ENCODE measurements around the gene LRRC3B.

LRRC3B gene

DNA sequence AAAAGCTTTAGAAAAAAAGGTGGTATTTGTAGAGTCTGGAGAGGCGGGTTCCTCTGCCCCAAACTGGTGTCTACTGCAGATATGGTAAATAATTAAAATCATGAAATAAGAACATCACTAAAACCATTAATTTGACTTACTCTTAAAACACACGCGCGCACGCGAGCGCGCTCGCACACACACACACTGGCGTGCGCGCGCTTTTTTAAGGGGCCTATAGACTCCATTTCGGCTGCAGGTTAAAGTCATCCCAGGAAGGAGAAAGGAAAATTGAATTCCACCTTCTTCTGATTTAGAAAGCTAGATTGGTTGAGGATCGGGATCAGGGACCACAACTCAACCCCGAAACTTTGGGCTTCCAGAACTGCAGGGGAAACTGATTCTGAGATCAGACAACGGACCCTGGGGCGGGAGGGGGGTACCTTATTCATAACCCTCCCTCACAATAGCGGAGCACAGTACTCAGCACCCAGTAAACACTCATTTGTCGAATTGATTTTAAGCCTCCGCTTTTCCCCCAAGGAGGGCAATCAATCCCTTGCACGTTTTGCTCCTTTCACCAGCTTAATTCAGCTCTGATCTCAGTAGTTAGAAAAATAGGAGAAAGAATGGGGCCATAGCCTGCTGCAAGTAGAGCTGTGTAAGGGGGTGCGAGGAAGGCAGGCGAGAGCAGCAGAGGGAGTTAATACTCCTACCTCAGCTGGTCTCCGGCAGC is 509 bp upstream of the LRRC3B start:
- peaks cover 33% of the 10 kb centered on the region for H3K27me3 Mint-ChIP-seq (ENCODE audit: low read depth)
- no peaks in the 10 kb centered on the region for H3K9me3 Mint-ChIP-seq
- no peaks in the 10 kb centered on the region for H3K36me3 Mint-ChIP-seq (ENCODE audit: low read depth)
- DNase-seq (ENCODE audit: low spot score) = no peak
- no peak overlapping the region for H3K4me3 Mint-ChIP-seq
- no peaks in the 10 kb centered on the region for H3K4me1 Mint-ChIP-seq (ENCODE audit: low read depth)
- H3K27ac Mint-ChIP-seq = no peak overlapping the region

DNA sequence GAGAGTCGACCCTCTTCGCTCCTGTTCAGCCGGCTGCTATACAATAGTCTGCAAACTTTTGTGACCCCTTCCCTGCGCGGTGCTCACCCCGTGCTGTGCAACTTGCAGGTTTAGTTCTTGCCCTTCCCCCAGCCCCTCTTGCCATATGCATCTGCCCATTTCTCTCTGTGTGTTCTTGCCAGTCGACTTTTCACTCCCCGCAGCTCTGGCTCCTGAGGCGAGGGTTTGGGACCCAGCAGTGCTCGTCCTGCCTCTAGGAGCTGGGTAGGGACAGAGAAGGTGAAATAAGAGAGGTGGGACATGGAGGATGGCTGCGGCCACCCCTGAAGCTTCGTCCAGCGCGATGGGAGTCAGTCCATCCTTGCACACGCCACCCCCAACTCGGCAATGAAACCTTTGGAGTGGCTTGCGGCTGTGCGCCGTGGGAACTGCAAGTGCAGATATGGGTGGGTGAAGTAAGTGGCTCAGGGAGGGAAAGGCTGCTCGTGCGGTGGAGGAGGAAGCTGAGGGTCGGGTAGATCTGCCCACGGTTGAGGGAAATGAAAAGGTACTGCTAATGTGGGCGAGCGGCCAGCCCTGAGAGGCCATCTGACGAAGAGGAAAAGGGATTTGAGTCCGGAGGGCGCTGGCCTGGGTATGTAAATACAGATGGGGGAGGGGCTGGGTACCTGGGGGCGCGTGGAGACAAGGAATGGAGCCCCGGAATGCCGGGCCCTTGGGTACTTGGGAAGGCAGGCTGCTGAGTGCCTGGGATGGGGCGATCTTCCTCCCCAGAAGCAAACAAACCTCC is 1.0 kb downstream of the LRRC3B start:
- Mint-ChIP-seq H3K9me3 (no peaks in the 10 kb centered on the region), H3K36me3 (ENCODE audit: low read depth) (no peaks in the 10 kb centered on the region), H3K4me1 (ENCODE audit: low read depth) (no peaks in the 10 kb centered on the region), H3K27me3 (ENCODE audit: low read depth) (peaks cover 33% of the 10 kb centered on the region), H3K27ac (no peak overlapping the region), H3K4me3 (no peak overlapping the region)
- DNase-seq (ENCODE audit: low spot score) = no peak

DNA sequence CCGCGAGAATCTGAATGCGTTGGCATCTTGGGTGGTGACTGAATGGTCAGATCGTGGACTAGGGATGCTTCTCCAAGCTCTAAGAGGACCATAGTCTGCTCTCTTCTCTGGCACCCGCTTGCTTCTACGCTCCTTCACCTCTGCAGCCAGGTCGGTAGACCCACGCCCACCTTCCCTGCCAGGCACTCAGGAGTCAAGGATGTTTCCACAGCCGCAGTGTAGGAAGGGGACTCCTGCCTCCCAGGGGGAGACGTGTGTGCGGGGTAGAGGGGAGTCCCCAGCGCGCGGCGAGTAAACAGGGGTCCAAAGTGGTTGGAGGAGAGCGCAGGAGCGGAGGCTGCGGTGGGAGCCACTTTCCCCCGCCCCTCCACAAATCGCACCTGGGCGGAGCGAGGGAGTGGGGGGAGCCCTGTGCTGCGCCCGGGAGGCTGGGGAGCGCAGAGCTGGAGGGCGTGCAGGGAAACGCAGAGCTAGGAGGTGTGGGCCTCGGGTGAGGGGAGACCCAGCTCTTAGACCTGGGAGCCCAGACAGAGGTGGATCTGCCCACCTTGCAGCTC is 1.7 kb downstream of the LRRC3B start:
- Mint-ChIP-seq H3K4me3 (no peak overlapping the region), H3K36me3 (ENCODE audit: low read depth) (no peaks in the 10 kb centered on the region)

DNA sequence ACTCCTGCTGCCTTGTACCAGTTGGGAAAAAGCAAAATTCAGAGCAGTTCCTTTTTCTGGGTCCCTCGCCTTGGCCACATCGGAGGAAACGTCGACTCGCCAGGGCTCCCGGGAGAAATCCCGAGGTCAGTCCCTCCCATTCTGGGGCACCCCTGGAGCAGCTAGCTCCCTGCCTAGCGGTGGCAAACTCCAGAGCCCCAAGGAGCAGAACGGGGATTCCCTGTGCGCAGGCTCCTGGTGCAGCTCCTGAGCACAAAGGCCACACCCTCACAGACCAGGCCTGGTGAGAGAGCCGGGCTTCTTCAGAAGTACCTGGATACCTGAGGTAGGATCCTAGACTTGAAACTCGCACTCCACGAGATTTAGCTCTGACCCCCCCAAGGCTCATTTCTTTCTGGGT is 2.6 kb downstream of the LRRC3B start:
- Mint-ChIP-seq H3K4me3 (no peak overlapping the region), H3K27ac (no peak overlapping the region), H3K27me3 (ENCODE audit: low read depth) (peaks cover 33% of the 10 kb centered on the region), H3K4me1 (ENCODE audit: low read depth) (no peaks in the 10 kb centered on the region), H3K36me3 (ENCODE audit: low read depth) (no peaks in the 10 kb centered on the region), H3K9me3 (no peaks in the 10 kb centered on the region)
- DNase-seq (ENCODE audit: low spot score) = no peak

More for the DNA sequence above, 1.7 kb downstream of the LRRC3B start:
- Mint-ChIP-seq H3K27me3 (ENCODE audit: low read depth) (peaks cover 33% of the 10 kb centered on the region), H3K27ac (no peak overlapping the region), H3K9me3 (no peaks in the 10 kb centered on the region), H3K4me1 (ENCODE audit: low read depth) (no peaks in the 10 kb centered on the region)
- DNase-seq (ENCODE audit: low spot score) = no peak

DNA sequence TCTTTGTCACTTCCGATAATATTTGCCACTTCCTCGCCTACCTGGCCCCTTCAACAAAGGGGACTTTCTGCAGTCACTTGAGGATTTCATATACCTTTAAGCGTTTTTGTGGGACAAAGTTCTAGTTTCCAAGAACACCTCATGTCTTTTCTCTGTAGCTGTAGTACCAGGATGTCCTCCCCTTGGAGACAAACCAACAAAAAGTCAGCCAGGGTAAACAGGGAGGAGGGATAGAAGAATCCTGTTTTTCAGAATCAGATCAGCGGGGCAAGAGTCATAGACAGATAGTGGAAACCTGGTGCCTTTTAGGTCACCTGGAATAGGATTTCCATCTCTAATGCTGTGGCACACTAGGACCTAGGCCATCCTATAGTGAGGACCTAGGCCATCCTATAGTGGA is 4.5 kb downstream of the LRRC3B start:
- Mint-ChIP-seq H3K4me3 (no peak overlapping the region), H3K27me3 (ENCODE audit: low read depth) (peaks cover 20% of the 10 kb centered on the region), H3K36me3 (ENCODE audit: low read depth) (no peaks in the 10 kb centered on the region), H3K9me3 (no peaks in the 10 kb centered on the region), H3K4me1 (ENCODE audit: low read depth) (no peaks in the 10 kb centered on the region), H3K27ac (no peak overlapping the region)
- DNase-seq (ENCODE audit: low spot score) = no peak

DNA sequence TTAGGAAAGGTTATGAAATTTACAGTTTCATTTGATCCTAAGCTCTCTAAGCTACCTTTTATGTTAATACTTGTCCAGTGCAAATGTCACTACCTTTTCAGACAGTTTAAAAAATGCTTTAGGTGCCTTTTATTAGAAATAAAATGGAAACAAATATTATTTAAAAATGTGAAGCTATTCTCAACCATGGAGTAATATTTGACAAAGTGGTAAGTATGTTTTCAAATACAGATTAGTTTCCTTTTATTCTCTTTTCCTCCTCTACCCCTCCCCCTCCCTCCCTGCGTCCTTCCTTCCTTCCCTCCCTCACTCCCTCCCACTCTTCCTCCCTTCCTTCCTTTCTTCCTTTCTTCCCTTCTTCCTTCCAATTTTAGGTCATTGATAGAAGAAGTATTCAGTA is 6.3 kb downstream of the LRRC3B start:
- no peak for DNase-seq (ENCODE audit: low spot score)
- Mint-ChIP-seq H3K36me3 (ENCODE audit: low read depth) (no peaks in the 10 kb centered on the region), H3K27ac (no peak overlapping the region), H3K4me3 (no peak overlapping the region), H3K9me3 (no peaks in the 10 kb centered on the region), H3K4me1 (ENCODE audit: low read depth) (no peaks in the 10 kb centered on the region), H3K27me3 (ENCODE audit: low read depth) (peaks cover 4% of the 10 kb centered on the region)

DNA sequence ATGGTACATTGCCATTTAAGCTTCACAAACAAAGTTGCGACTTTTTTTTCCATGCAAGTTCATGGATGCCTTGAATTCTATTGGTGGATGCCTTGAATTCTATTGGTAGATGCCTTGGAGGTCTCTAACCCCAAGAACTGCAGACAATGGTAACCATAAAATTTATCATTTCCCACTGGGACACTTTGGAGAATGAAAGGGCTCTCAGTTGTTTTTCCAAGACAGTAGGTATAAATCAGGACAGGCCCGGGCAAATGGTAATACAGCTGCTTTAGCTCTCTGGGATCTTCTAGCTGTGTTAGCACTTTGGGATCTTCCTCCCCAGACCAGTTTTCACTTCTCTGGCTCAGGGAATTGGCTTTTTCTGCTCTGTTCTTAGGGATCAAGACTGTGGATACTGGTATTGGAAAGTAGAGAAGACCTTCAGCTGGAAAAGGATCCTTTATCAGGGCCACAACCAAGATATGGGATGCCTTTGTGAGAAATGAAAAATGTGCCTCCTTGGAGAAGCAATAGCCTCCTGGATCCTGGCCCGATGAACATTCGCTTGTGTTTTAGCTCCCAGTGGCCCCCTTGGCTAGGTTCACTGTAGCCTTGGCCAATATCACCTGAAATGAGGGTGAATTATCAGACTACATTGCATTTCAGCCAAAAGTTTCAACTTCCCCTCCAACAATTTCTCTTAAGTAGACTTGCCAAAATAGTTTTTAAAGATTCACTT is 8.3 kb downstream of the LRRC3B start:
- Mint-ChIP-seq H3K9me3 (no peaks in the 10 kb centered on the region), H3K4me3 (no peak overlapping the region), H3K27ac (no peak overlapping the region), H3K4me1 (ENCODE audit: low read depth) (no peaks in the 10 kb centered on the region), H3K36me3 (ENCODE audit: low read depth) (no peaks in the 10 kb centered on the region), H3K27me3 (ENCODE audit: low read depth) (no peaks in the 10 kb centered on the region)
- DNase-seq (ENCODE audit: low spot score) = no peak

DNA sequence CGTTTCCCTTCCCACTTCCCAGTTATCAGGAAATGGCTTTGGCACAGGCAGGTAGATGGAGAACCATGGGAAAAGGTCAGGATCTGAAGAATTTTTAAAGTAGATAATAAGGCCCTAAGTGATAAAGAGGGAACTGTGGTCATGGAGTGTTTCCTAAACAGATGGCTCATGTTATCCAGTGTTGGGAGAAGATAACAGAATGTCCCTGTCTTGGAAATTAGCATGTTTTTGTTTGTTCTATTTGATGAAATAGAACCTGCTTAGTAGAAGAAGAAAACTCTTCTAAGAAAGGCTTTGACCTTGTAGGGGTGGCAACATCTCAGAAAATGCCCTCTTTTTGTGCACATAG is 8.8 kb downstream of the LRRC3B start:
- Mint-ChIP-seq H3K27ac (no peak overlapping the region), H3K27me3 (ENCODE audit: low read depth) (no peaks in the 10 kb centered on the region), H3K36me3 (ENCODE audit: low read depth) (no peaks in the 10 kb centered on the region), H3K9me3 (no peaks in the 10 kb centered on the region), H3K4me1 (ENCODE audit: low read depth) (no peaks in the 10 kb centered on the region), H3K4me3 (no peak overlapping the region)
- no peak for DNase-seq (ENCODE audit: low spot score)

DNA sequence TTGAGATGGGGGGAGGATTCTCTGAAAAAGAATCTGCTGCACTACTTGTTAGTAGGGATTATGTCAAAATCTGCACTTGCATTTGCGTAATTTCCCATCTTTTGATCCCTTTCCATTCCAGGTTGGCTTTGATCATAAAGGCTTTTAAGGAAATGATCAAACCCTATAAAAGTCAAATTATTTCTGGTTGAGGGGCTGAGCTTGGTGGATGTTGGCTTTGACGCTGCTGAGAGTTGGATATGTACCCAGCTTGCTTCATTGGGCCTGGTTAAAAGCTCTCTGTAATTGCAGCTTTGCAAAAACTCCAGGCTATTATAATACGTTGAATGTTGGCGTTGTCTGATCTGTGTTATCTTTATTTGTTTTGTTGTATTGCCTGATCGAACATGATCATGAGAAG is 12.0 kb downstream of the LRRC3B start:
- H3K27me3 Mint-ChIP-seq (ENCODE audit: low read depth) = no peaks in the 10 kb centered on the region
- no peak for DNase-seq (ENCODE audit: low spot score)
- no peaks in the 10 kb centered on the region for H3K9me3 Mint-ChIP-seq
- H3K27ac Mint-ChIP-seq = no peak overlapping the region
- no peaks in the 10 kb centered on the region for H3K4me1 Mint-ChIP-seq (ENCODE audit: low read depth)
- no peaks in the 10 kb centered on the region for H3K36me3 Mint-ChIP-seq (ENCODE audit: low read depth)
- no peak overlapping the region for H3K4me3 Mint-ChIP-seq

DNA sequence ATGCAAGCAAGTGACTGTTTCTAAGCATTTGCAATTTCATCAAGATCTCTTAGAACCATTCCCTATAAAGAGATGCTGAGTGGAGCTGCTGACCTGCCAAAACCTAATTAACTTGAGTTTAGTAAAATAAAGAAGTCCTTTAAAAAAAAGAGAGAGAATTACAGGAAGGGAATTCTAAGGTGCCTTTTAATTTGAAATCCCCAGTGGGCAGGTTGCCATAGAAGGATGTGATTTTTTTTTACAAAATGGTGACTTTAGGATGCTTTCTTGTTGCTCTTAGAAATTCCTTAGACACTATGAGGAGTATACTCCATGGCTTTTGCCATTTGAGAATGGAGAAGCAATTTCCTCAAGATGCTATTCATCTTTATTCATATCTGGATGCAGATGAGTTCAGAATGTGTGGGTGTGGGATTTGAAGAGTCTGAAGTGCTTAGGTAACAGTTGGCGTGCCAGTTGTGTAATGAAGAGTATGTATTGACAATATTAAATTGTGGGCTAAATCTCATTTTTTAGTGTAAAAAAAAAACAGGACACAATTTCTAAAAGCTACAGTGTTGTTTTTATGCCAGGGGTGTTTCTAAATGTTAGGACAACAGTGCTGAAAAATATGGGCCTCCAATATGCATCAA is 13.6 kb downstream of the LRRC3B start:
- Mint-ChIP-seq H3K27me3 (ENCODE audit: low read depth) (no peaks in the 10 kb centered on the region), H3K4me1 (ENCODE audit: low read depth) (no peaks in the 10 kb centered on the region), H3K4me3 (no peak overlapping the region), H3K9me3 (no peaks in the 10 kb centered on the region), H3K27ac (no peak overlapping the region), H3K36me3 (ENCODE audit: low read depth) (no peaks in the 10 kb centered on the region)
- no peak for DNase-seq (ENCODE audit: low spot score)

DNA sequence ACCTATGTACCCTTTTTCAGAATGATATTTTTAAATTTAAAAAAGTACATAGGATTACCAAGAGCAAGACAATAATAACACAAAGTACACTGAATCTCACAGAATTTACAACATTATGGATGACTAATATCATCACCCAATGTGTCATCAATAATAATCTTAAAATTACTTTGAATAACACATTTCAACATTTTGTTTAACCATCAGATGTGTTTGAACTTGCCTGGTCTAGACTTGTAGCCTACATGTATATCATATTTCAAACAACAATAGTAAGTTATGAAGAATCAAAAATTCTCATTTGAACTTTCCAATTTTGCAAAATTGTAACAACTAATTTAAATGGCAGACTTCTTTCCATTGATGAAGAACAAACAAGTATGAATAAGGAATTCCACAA is 15.1 kb downstream of the LRRC3B start:
- Mint-ChIP-seq H3K36me3 (ENCODE audit: low read depth) (no peaks in the 10 kb centered on the region), H3K27me3 (ENCODE audit: low read depth) (no peaks in the 10 kb centered on the region), H3K4me1 (ENCODE audit: low read depth) (no peaks in the 10 kb centered on the region), H3K4me3 (no peak overlapping the region), H3K27ac (no peak overlapping the region), H3K9me3 (no peaks in the 10 kb centered on the region)
- DNase-seq (ENCODE audit: low spot score) = no peak

DNA sequence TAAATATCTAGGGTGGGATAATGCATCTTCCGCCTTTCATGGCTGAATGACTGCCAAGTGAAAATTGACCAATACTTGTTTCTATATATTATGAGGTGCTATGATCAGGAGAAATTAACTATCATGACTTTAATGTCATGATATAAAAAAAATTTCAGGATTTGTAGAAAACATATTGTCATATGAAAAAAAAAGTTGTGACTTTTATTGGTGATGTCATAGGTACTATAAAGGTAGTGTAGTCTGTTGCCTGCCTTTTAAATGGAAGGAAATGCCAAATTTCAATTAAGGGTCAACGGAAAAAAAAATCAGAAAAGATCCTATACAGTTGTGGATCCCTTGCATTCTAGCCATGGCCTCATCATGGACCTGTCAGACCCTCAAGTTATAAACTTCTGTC is 15.5 kb downstream of the LRRC3B start:
- Mint-ChIP-seq H3K27me3 (ENCODE audit: low read depth) (no peaks in the 10 kb centered on the region), H3K4me3 (no peak overlapping the region), H3K27ac (no peak overlapping the region), H3K4me1 (ENCODE audit: low read depth) (no peaks in the 10 kb centered on the region), H3K9me3 (no peaks in the 10 kb centered on the region), H3K36me3 (ENCODE audit: low read depth) (no peaks in the 10 kb centered on the region)
- no peak for DNase-seq (ENCODE audit: low spot score)

DNA sequence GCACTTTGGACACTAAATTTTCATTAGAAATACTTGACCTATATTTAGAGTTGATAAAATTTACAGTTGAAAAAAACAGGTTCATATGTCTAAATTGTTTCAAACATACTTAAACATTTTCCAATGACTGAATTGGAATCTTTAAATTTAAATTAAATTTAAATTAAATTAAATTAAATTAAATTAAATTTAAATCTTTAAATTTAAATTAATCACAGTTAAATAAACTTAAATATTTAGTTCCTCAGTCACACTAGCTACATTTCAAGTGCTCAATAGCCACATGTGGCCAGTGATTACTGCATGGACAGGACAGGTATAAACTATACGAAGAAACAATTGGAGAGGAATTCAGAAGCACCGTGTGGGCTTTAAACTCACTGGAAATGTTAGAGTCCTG is 16.8 kb downstream of the LRRC3B start:
- Mint-ChIP-seq H3K36me3 (ENCODE audit: low read depth) (no peaks in the 10 kb centered on the region), H3K4me1 (ENCODE audit: low read depth) (no peaks in the 10 kb centered on the region), H3K27me3 (ENCODE audit: low read depth) (no peaks in the 10 kb centered on the region), H3K27ac (no peak overlapping the region), H3K9me3 (no peaks in the 10 kb centered on the region), H3K4me3 (no peak overlapping the region)
- no peak for DNase-seq (ENCODE audit: low spot score)

DNA sequence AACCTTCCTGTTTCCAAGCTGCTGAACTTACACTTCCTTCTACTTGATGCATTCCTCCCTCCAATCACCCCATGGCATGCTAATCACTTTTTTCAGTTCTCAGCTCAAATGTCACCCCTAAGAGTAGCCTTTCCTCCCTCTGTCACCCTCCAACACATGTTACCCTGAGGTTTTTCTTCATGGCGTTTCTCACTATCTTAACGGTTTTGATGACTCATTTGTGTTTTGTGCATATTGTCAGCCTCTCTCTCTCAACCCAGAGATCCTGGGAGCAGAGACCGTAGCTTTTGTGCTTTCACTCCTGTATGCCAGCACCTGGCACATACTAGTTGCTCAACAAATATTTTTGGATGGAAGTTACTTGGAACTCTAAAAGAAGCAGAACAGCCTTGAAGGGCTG is 24.5 kb downstream of the LRRC3B start:
- no peaks in the 10 kb centered on the region for H3K4me1 Mint-ChIP-seq (ENCODE audit: low read depth)
- H3K9me3 Mint-ChIP-seq = no peaks in the 10 kb centered on the region
- no peaks in the 10 kb centered on the region for H3K36me3 Mint-ChIP-seq (ENCODE audit: low read depth)
- H3K27me3 Mint-ChIP-seq (ENCODE audit: low read depth) = no peaks in the 10 kb centered on the region
- DNase-seq (ENCODE audit: low spot score) = no peak
- no peak overlapping the region for H3K27ac Mint-ChIP-seq
- no peak overlapping the region for H3K4me3 Mint-ChIP-seq

Data from T-helper 2 cell treated with Interferon-gamma antibody and Interleukin-4, amounts not matched to agents 5 μg/mL and 100 μg/mL, for 36 hours (primary cell).